Transverse colon (tissue), 4 donors: ENCODE data around the gene SCMH1.

ENCODE experiments used
- CTCF ChIP-seq, 5 experiments: fragments of 200-600 bp in 3 of 5; fragments of 450-650 bp in 2 of 5; sonication (generic) in 3 of 5; IDR thresholded peaks; 1 replicate in 2 of 5; 2 replicates in 3 of 5; pipeline ENCODE4 v1.5.1; 2016 to 2017; ENCODE audit warnings: antibody characterized with exemption in 5 of 5, inconsistent platforms in 3 of 5, mild to moderate bottlenecking in 2 of 5, moderate library complexity in 1 of 5
- EP300 ChIP-seq: sonication (generic); formaldehyde crosslinking; IDR thresholded peaks from one replicate; pipeline ENCODE4 v1.6.1; 2017; ENCODE audit warnings: antibody characterized with exemption, low read depth
- POLR2AphosphoS5 ChIP-seq, 3 donors: sonication (generic); formaldehyde crosslinking; IDR thresholded peaks; one replicate each; pipeline ENCODE4 v1.6.1; 2016; ENCODE audit warnings: antibody characterized with exemption in 3 of 3

GRCh38 chr1:41160498-41161110 is 81.5 kb downstream of the SCMH1 start:
- TF ChIP-seq POLR2AphosphoS5 (IDR thresholded peaks at IDR 0.05) (no peak), EP300 (no peak), CTCF (IDR thresholded peaks at IDR 0.05) (no peak)
